Uterine smooth muscle cell (primary cell): ENCODE results near the gene POMZP3. TPM values are rescaled to one million over a fixed set of nuclear protein-coding genes. Genes with fewer than 3 reads are reported as not detected.

Source experiments
- total RNA-seq: library from RNA; depleted of rRNA; stranded (reverse); fragments of >200 nt; gene quantifications from 2 replicates; pipeline ENCODE4 v1.2.3, GENCODE V29; 2014

The POMZP3 gene
- total RNA-seq = 1.8 and 4.7 TPM in 2 replicates

DNA sequence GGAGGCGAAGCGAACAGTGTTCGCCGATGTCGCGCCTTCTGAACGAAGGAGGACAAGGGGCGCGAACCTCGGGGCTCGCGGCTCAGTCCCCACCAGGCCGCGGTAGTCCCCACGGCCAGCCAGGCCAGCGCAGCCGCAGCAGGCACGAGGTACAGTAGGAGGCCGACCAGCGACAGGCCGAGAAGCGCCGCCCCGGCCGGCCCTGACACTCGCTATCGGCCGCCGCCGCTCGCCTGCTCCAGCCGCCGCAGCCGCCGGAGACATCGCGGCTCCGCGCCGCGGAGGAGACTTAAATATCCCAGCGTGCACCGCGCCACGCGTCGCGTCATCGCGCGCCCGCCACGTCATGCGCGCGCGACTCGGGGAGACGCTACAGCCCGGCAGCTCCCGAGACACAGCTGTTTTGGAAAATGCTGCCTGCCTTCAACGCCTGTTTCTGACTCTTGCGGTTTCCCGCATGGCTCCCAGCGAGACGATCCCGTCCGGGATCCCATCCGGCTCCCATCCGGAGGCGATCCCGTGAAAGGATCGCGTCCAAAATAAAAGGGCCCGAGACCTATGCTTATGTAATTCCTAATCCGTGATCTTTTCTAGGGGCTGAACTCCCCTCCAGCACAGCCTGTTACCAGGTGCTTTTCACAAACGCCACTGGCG lies at the start of gene POMZP3:
POMZP3 (minus strand) TSS at position 291 of the 654 bp plus-strand sequence. CDS start 1,215 bp downstream, outside the sequence.

Other genes with a start within 250 kb of the POMZP3 start
- 0.55 and 0.75 TPM in 2 replicates for gene SSC4D, start 217.6 kb downstream of the POMZP3 start, total RNA-seq
- 0.55 and 0.87 TPM in 2 replicates for gene ZP3, start 202.3 kb downstream of the POMZP3 start, total RNA-seq
- 2.9 and 4.1 TPM in 2 replicates for gene DTX2, start 165.6 kb downstream of the POMZP3 start, total RNA-seq
- gene UPK3B, start 116.7 kb downstream of the POMZP3 start, total RNA-seq = not detected in 2 replicates
- gene SPDYE16, start 84.0 kb downstream of the POMZP3 start, total RNA-seq = 0.12 TPM in 1 of 2 replicates, not detected in the other